PFSK-1 (cell line): Measurements from ENCODE around the gene GUK1.
A peak's percentile ranks its signal among the peaks of the same experiment; 100 is the strongest.

Experiments used
- POLR2AphosphoS5 ChIP-seq: IDR thresholded peaks from 2 replicates; pipeline ENCODE4 v1.6.1; 2012; ENCODE audit warnings: low read depth, mild to moderate bottlenecking, control low read depth, low read length, moderate library complexity
- SIN3A ChIP-seq: IDR thresholded peaks from 2 replicates; pipeline ENCODE4 v1.6.1; 2012; ENCODE audit warnings: mild to moderate bottlenecking, low read length, moderate library complexity, borderline replicate concordance; ENCODE audit not compliant: insufficient read depth

- peak; percentile 50; the same call in 1 of the 2 replicates for TF ChIP-seq POLR2AphosphoS5
- no peak for TF ChIP-seq SIN3A
Observed at GRCh38 chr1:228099331-228099732, 40.7 kb upstream of the GUK1 start.
